SK-N-SH (cell line): ENCODE measurements around the gene FOXE3. TPM values are rescaled to one million over a fixed set of nuclear protein-coding genes. Genes with fewer than 3 reads are reported as not detected.

Experiments used
- CTCF ChIA-PET: fragments of 300-600, 350-600 bp; formaldehyde crosslinking; extraction: SDS; loops from one replicate; lab custom pipeline; 2021; lab: Yijun Ruan, JAX
- POLR2A ChIA-PET: fragments of 350-600 bp; sonication (Branson Sonifier 250); formaldehyde crosslinking; extraction: SDS; loops from one replicate; lab custom pipeline; 2020; ENCODE audit warnings: antibody characterized with exemption, inconsistent platforms; lab: Yijun Ruan, JAX
- DNase-seq: peaks from one replicate; pipeline ENCODE4 v3.0.0; 2012
- H2AFZ ChIP-seq: fragments of 200-600 bp; sonication (generic); 2 replicates; pipeline ENCODE4 v1.8.1; 2016; ENCODE audit warnings: antibody characterized with exemption, mild to moderate bottlenecking, low read depth
- H3F3A ChIP-seq: fragments of 200-600 bp; sonication (generic); replicated peaks from 2 replicates; pipeline ENCODE3; 2016; ENCODE audit warnings: antibody characterized with exemption, mild to moderate bottlenecking; ENCODE audit not compliant: insufficient read depth
- H3K27ac ChIP-seq, 2 experiments: fragments of 200-500 bp in 1 of 2; fragments of 200-600 bp in 1 of 2; sonication (Bioruptor generic) in 1 of 2; sonication (generic), shearing (Covaris generic) in 1 of 2; 2 replicates each; pipeline versions ENCODE4 v1.5.1 to v1.6.1; 2014 to 2016; ENCODE audit warnings: low read depth in 2 of 2, inconsistent platforms in 1 of 2, low read length in 1 of 2, mild to moderate bottlenecking in 1 of 2, mixed read lengths in 1 of 2
- H3K27me3 ChIP-seq: fragments of 200-600 bp; sonication (generic), shearing (Covaris generic); 2 replicates; pipeline ENCODE4 v1.6.1; 2016; ENCODE audit warnings: mixed run types; ENCODE audit not compliant: insufficient read depth
- H3K36me3 ChIP-seq, 2 experiments: fragments of 200-500 bp in 1 of 2; fragments of 200-600 bp in 1 of 2; sonication (Bioruptor generic) in 1 of 2; sonication (generic) in 1 of 2; replicated peaks in 1 of 2; 2 replicates each; pipeline versions ENCODE3 to v1.5.1; 2014 to 2016; ENCODE audit warnings: low read length in 1 of 2, mild to moderate bottlenecking in 1 of 2; ENCODE audit not compliant: insufficient read depth in 2 of 2, control insufficient read depth in 1 of 2
- H3K4me1 ChIP-seq, 2 experiments: fragments of 200-500 bp in 1 of 2; fragments of 200-600 bp in 1 of 2; sonication (Bioruptor generic) in 1 of 2; sonication (generic), shearing (Covaris generic) in 1 of 2; 2 replicates each; pipeline versions ENCODE4 v1.5.1 to v1.6.1; 2014 to 2016; ENCODE audit warnings: low read depth in 1 of 2, low read length in 1 of 2, mixed run types in 1 of 2; ENCODE audit not compliant: insufficient read depth in 2 of 2, control insufficient read depth in 1 of 2
- H3K4me2 ChIP-seq: fragments of 200-600 bp; sonication (generic), shearing (Covaris generic); 2 replicates; pipeline ENCODE4 v1.6.1; 2017; ENCODE audit warnings: mixed run types
- H3K4me3 ChIP-seq, 2 experiments: fragments of 200-500 bp in 1 of 2; fragments of 200-600 bp in 1 of 2; sonication (Bioruptor generic) in 1 of 2; sonication (generic), shearing (Covaris generic) in 1 of 2; 2 replicates each; pipeline versions ENCODE4 v1.5.1 to v1.8.1; 2014 to 2016; ENCODE audit warnings: low read depth in 2 of 2, inconsistent platforms in 1 of 2, low read length in 1 of 2, mild to moderate bottlenecking in 1 of 2, mixed read lengths in 1 of 2, moderate library complexity in 1 of 2
- H3K79me2 ChIP-seq: fragments of 200-600 bp; sonication (generic); 2 replicates; pipeline ENCODE4 v1.8.1; 2017; ENCODE audit warnings: mild to moderate bottlenecking; ENCODE audit not compliant: insufficient read depth
- H3K9ac ChIP-seq: fragments of 200-600 bp; sonication (generic); 2 replicates; pipeline ENCODE4 v1.6.1; 2017; ENCODE audit warnings: mixed run types
- H3K9me2 ChIP-seq: fragments of 200-600 bp; sonication (generic); 2 replicates; pipeline ENCODE4 v1.6.1; 2017; ENCODE audit warnings: mixed run types
- H3K9me3 ChIP-seq: fragments of 200-600 bp; sonication (generic); 2 replicates; pipeline ENCODE4 v1.6.1; 2017; ENCODE audit warnings: mixed run types, mild to moderate bottlenecking, moderate library complexity
- H4K20me1 ChIP-seq: fragments of 200-600 bp; sonication (generic); 2 replicates; pipeline ENCODE4 v1.6.1; 2017; ENCODE audit warnings: mild to moderate bottlenecking, mixed run types; ENCODE audit not compliant: insufficient read depth
- CTCF ChIP-seq: fragments of 200-600 bp; sonication (generic); IDR thresholded peaks from 2 replicates; pipeline ENCODE4 v1.6.1; 2017; ENCODE audit warnings: antibody characterized with exemption, mild to moderate bottlenecking, moderate library complexity
- ELF1 ChIP-seq: IDR thresholded peaks from 2 replicates; pipeline ENCODE4 v1.4.0; 2012
- EZH2phosphoT487 ChIP-seq: fragments of 200-600 bp; sonication (generic); IDR thresholded peaks from 2 replicates; pipeline ENCODE4 v1.6.1; 2017; ENCODE audit warnings: low read depth, mixed run types, mild to moderate bottlenecking, antibody characterized with exemption, moderate library complexity, borderline replicate concordance
- JUND ChIP-seq: IDR thresholded peaks from 2 replicates; pipeline ENCODE4 v1.4.0; 2012
- MAX ChIP-seq: IDR thresholded peaks from 2 replicates; pipeline ENCODE4 v1.4.0; 2012; ENCODE audit warnings: low read depth
- PBX3 ChIP-seq: IDR thresholded peaks from 2 replicates; pipeline ENCODE4; 2012
- RCOR1 ChIP-seq: fragments of 150-350 bp; IDR thresholded peaks from 2 replicates; pipeline ENCODE4 v1.6.1; 2017; ENCODE audit warnings: antibody characterized with exemption, low read length
- RFX5 ChIP-seq: IDR thresholded peaks from 2 replicates; pipeline ENCODE4 v1.6.1; 2012; ENCODE audit warnings: mild to moderate bottlenecking, improper control_type of control experiment, low read length
- SIN3A ChIP-seq: IDR thresholded peaks from 2 replicates; pipeline ENCODE4 v1.6.1; 2012; ENCODE audit warnings: low read depth, mild to moderate bottlenecking, low read length, moderate library complexity, borderline replicate concordance
- SMC3 ChIP-seq: IDR thresholded peaks from 2 replicates; pipeline ENCODE4 v1.6.1; 2012; ENCODE audit warnings: low read depth, low read length, improper control_type of control experiment
- TCF12 ChIP-seq: IDR thresholded peaks from 2 replicates; pipeline ENCODE4 v1.4.0; 2012
- USF1 ChIP-seq: IDR thresholded peaks from 2 replicates; pipeline ENCODE4 v1.4.0; 2012; ENCODE audit warnings: low read depth, borderline replicate concordance
- USF2 ChIP-seq: fragments of 150-350 bp; IDR thresholded peaks from 2 replicates; pipeline ENCODE4 v1.6.1; 2017; ENCODE audit warnings: antibody characterized with exemption, low read length, low read depth, borderline replicate concordance
- ZBTB33 ChIP-seq: IDR thresholded peaks from 2 replicates; pipeline ENCODE4 v1.4.0; 2012; ENCODE audit warnings: low read depth, borderline replicate concordance
- WGBS: methylation state at CpG from one replicate; pipeline ENCODE4 v1.1.6; 2017; ENCODE audit warnings: low lambda C conversion rate; 5-methylcytosine and 5-hydroxymethylcytosine counted together
- polyA plus RNA-seq, 3 experiments: library from polyadenylated mRNA; depleted of rRNA; stranded (reverse); fragments of >200 nt; gene quantifications; 2 replicates each; pipeline ENCODE4 v1.2.3, GENCODE V29; 2012

Gene FOXE3
- polyA plus RNA-seq, 1 of the 3 experiments (the other 2 are of a cell fraction), result not detected

- ChIA-PET CTCF (interaction anchor here (0.8 to 13.8 kb wide), 3 partner anchors 39 to 332 kb away, joined by 3 to 104 read pairs (median 4); no protein-coding TSS in a partner anchor), POLR2A (no interaction called here)
- Histone ChIP-seq H4K20me1 (0 out of 2 replicates have a peak, but pooled peaks cover 5% of the 10 kb centered on the region), H3K9me2 (no peaks in the 10 kb centered on the region), H3K27me3 (no peaks in the 10 kb centered on the region), H3K4me1 (peaks cover 0 to 7% of the 10 kb centered on the region in 2 experiments; a peak in 1 of 4 replicates), H3F3A (peaks cover 5% of the 10 kb centered on the region), H3K4me3 (no peak overlapping the region), H3K9me3 (no peaks in the 10 kb centered on the region), H3K9ac (no peak overlapping the region), H2AFZ (no peak overlapping the region), H3K4me2 (no peak overlapping the region), H3K36me3 (no peaks in the 10 kb centered on the region), H3K79me2 (no peaks in the 10 kb centered on the region), H3K27ac (no peak overlapping the region)
- TF ChIP-seq SIN3A (no peak), SMC3 (no peak), USF1 (no peak), CTCF (no peak), EZH2phosphoT487 (no peak)
- no peak for DNase-seq
- WGBS, result 66% methylated on average over 5 of the region's 5 CpGs
These were observed 22.9 kb upstream of the FOXE3 start for GRCh38 chr1:47393141-47393540.

GRCh38 chr1:47395433-47395832 is 20.7 kb upstream of the FOXE3 start:
- H3K4me1 ChIP-seq, result no peaks in the 10 kb centered on the region
- H3K36me3 ChIP-seq, result no peaks in the 10 kb centered on the region
- H3K9ac ChIP-seq, result no peak overlapping the region
- no peak for DNase-seq
- CTCF ChIA-PET, result interaction anchor here (2.1 to 13.8 kb wide), 2 partner anchors 37 to 330 kb away, joined by 9 to 104 read pairs; no protein-coding TSS in a partner anchor
- H4K20me1 ChIP-seq, result no peaks in the 10 kb centered on the region
- H3K4me3 ChIP-seq, result no peak overlapping the region
- no peak overlapping the region for H3K27ac ChIP-seq
- H3K79me2 ChIP-seq, result no peaks in the 10 kb centered on the region
- H3K27me3 ChIP-seq, result no peaks in the 10 kb centered on the region
- POLR2A ChIA-PET, result no interaction called here
- WGBS, result 61% methylated on average over 3 of the region's 3 CpGs
- no peaks in the 10 kb centered on the region for H3K9me2 ChIP-seq
- H3F3A ChIP-seq, result no peaks in the 10 kb centered on the region
- no peaks in the 10 kb centered on the region for H3K9me3 ChIP-seq
- no peak overlapping the region for H3K4me2 ChIP-seq
- TF ChIP-seq PBX3 (no peak), RFX5 (no peak), SIN3A (no peak), SMC3 (no peak), TCF12 (no peak), MAX (no peak), RCOR1 (no peak), USF2 (no peak), ELF1 (no peak), JUND (no peak), ZBTB33 (no peak), USF1 (no peak)
- no peak overlapping the region for H2AFZ ChIP-seq
